ENCODE measurements around the gene POLR1D. TPM values are rescaled to one million over a fixed set of nuclear protein-coding genes. Genes with fewer than 3 reads are reported as not detected.
"Not testable (repeated sequence)": the region's sequence is repeated elsewhere in the genome, so short reads cannot be mapped to it uniquely, and the experiment has no call there.

POLR1D gene
- total RNA-seq, 4 donors from 2014 or later, result 115 to 137 (median 133) TPM

- Histone ChIP-seq H3K27me3 (no peaks in the 10 kb centered on the region), H3K4me3 (no peak overlapping the region), H3K9me3 (no peaks in the 10 kb centered on the region), H3K36me3 (peaks cover 0 to 10% of the 10 kb centered on the region in 2 donors), H3K27ac (no peak overlapping the region), H3K4me1 (peaks cover 0 to 50% (median 15%) of the 10 kb centered on the region in 3 donors)
- no peak for TF ChIP-seq POLR2AphosphoS5 (IDR thresholded peaks at IDR 0.05)
- ATAC-seq, result no peak
- WGBS, 2 donors (ENCODE audit: low coverage in 1 of 2), result 84% methylated on average over 5 to 7 of the region's 7 CpGs
Observed at GRCh38 chr13:27622881-27623280, 1.2 kb downstream of the POLR1D start.

DNA sequence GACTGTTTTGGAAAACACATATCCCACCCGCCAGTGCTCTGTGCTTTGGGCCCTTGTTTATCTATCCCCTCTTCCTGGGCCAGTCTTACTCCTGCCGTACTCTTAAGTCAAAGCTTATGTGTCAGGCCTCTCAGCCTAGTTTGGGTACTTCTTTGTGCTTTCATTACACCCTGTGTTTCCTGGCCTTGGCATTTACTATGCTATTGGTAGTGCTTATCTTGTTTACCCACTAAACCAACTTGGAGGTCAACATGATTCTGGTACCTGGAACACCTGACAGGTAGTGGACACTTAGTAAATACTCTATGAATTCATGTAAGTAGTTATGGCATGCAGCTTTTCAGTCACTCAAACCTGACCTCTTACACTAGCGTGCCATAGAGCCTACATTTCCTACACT is 2.4 kb downstream of the POLR1D start:
- no peaks in the 10 kb centered on the region for H3K27me3 ChIP-seq
- no peak for TF ChIP-seq POLR2AphosphoS5 (IDR thresholded peaks at IDR 0.05)
- TF ChIP-seq EP300 (IDR thresholded peaks at IDR 0.05), result no peak
- H3K9me3 ChIP-seq, result no peaks in the 10 kb centered on the region
- ATAC-seq, result no peak
- peaks cover 0 to 10% of the 10 kb centered on the region in 2 donors for H3K36me3 ChIP-seq
- WGBS, 2 donors (ENCODE audit: low coverage in 1 of 2), result 97 to 100% methylated on average over 3 of the region's 3 CpGs
- no peak overlapping the region for H3K27ac ChIP-seq
- peaks cover 0 to 38% (median 3%) of the 10 kb centered on the region in 3 donors for H3K4me1 ChIP-seq
- H3K4me3 ChIP-seq, result no peak overlapping the region

DNA sequence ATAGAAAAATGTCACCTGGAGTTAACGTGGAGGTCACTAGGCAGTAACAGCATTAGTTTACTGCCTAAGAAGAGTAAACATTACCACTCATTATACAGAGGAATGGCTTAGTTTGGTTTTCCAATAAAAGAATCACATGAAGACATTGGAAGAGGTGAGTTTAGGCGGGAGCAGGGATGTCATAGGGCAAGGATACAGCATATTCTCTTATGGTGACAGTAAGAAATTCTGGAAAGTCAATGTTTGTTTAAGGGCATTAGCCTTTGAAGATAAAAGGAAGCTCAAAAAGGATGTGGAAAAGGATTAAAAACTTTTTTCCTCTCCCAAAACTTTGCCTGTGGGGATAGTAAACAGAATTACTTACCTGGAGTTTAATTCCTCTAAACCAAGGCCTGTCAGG is 4.1 kb downstream of the POLR1D start:
- Histone ChIP-seq H3K4me3 (no peak overlapping the region), H3K9me3 (no peaks in the 10 kb centered on the region), H3K27me3 (no peaks in the 10 kb centered on the region), H3K27ac (no peak overlapping the region), H3K4me1 (peaks cover 0 to 40% (median 0%) of the 10 kb centered on the region in 3 donors), H3K36me3 (peaks cover 0 to 10% of the 10 kb centered on the region in 2 donors)
- no peak for TF ChIP-seq POLR2A (IDR thresholded peaks at IDR 0.05)
- TF ChIP-seq, protein P1, sequence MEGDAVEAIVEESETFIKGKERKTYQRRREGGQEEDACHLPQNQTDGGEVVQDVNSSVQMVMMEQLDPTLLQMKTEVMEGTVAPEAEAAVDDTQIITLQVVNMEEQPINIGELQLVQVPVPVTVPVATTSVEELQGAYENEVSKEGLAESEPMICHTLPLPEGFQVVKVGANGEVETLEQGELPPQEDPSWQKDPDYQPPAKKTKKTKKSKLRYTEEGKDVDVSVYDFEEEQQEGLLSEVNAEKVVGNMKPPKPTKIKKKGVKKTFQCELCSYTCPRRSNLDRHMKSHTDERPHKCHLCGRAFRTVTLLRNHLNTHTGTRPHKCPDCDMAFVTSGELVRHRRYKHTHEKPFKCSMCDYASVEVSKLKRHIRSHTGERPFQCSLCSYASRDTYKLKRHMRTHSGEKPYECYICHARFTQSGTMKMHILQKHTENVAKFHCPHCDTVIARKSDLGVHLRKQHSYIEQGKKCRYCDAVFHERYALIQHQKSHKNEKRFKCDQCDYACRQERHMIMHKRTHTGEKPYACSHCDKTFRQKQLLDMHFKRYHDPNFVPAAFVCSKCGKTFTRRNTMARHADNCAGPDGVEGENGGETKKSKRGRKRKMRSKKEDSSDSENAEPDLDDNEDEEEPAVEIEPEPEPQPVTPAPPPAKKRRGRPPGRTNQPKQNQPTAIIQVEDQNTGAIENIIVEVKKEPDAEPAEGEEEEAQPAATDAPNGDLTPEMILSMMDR (IDR thresholded peaks at IDR 0.05), result no peak
- no peak for TF ChIP-seq POLR2AphosphoS5 (IDR thresholded peaks at IDR 0.05)
- TF ChIP-seq EP300 (IDR thresholded peaks at IDR 0.05), result no peak
- WGBS, 2 donors (ENCODE audit: low coverage in 1 of 2), result 75 to 81% methylated on average over 2 of the region's 2 CpGs
- no peak for ATAC-seq

DNA sequence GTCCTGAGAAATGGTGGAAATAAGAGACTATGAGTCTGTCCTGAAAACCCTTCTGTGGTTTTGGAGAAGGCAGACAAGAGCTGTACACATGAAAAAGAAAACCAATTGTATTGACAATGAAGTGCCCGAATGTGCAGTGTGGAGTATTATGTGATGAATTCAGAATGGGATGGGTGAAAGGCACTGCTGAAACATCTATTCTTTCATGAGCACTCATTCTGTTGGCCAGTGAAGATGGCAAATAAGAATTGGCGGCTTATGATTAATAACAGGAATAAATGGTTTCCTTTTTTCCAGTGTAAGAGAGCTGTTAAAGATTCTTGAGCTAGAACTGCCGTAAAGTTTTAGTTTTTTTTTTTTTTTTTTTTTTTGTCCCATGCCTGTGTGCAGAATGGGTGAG is 5.7 kb downstream of the POLR1D start:
- H3K36me3 ChIP-seq, result peaks cover 0 to 15% of the 10 kb centered on the region in 2 donors
- H3K4me1 ChIP-seq, result peaks cover 0 to 35% (median 0%) of the 10 kb centered on the region in 3 donors
- H3K27me3 ChIP-seq, result no peaks in the 10 kb centered on the region
- WGBS, 2 donors (ENCODE audit: low coverage in 1 of 2), result 77 to 80% methylated on average over 3 of the region's 3 CpGs
- H3K4me3 ChIP-seq, result no peak overlapping the region
- no peak for ATAC-seq
- H3K9me3 ChIP-seq, result no peaks in the 10 kb centered on the region
- TF ChIP-seq EP300 (IDR thresholded peaks at IDR 0.05), result no peak
- no peak for TF ChIP-seq POLR2A (IDR thresholded peaks at IDR 0.05)
- no peak for TF ChIP-seq POLR2AphosphoS5 (IDR thresholded peaks at IDR 0.05)
- TF ChIP-seq, protein P1 (IDR thresholded peaks at IDR 0.05), result no peak
- H3K27ac ChIP-seq, result no peak overlapping the region

DNA sequence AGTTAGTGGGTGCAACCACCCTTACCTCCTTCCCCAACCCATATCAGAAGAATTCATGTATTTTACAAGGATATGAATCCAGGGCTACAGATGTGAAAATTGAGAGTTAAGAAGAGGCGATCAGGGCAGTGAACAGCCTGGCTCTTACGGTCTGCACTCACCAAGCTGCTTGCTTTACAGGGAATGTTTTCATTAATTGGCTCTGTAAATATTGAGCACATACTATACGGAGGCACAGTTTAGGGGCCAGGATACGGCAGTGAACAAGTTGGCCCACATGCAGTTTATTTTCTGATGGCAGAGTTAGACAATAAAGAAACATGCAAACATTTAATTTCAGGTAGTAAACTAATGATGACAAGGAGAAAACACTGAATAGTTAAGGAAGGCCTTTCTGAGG is 6.4 kb downstream of the POLR1D start:
- no peak overlapping the region for H3K4me3 ChIP-seq
- peaks cover 0 to 30% (median 0%) of the 10 kb centered on the region in 3 donors for H3K4me1 ChIP-seq
- H3K9me3 ChIP-seq, result no peaks in the 10 kb centered on the region
- no peak for ATAC-seq
- no peaks in the 10 kb centered on the region for H3K27me3 ChIP-seq
- H3K27ac ChIP-seq, result no peak overlapping the region
- TF ChIP-seq, protein P1 (IDR thresholded peaks at IDR 0.05), result no peak
- no peak for TF ChIP-seq EP300 (IDR thresholded peaks at IDR 0.05)
- TF ChIP-seq POLR2AphosphoS5 (IDR thresholded peaks at IDR 0.05), result no peak
- TF ChIP-seq POLR2A (IDR thresholded peaks at IDR 0.05), result no peak
- 81 to 93% methylated on average over 3 to 4 of the region's 4 CpGs for WGBS, 2 donors (ENCODE audit: low coverage in 1 of 2)
- H3K36me3 ChIP-seq, result peaks cover 0 to 15% of the 10 kb centered on the region in 2 donors

DNA sequence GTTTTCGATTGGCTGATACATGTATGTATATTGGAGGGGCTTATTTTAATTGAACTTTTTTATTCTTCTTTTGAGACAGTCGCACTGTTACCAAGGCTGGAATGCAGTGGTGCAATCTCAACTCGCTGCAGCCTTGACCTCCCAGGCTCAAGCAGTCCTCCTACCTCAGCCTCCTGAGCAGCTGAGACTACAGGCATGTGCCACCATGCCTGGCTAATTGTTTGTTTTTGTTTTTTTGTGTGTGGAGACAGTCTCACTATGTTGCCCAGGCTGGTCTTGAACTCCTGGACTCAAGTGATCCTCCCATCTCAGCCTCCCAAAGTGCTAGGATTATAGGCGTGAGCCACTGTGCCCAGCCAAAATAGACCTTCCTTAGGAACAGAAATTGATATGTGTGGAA is 7.1 kb downstream of the POLR1D start:
- not testable (repeated sequence) for H3K27me3 ChIP-seq, ATAC-seq, H3K4me3 ChIP-seq, H3K27ac ChIP-seq, H3K36me3 ChIP-seq, H3K9me3 ChIP-seq
- H3K4me1 ChIP-seq, result peaks cover 0 to 30% (median 0%) of the 10 kb centered on the region in 3 donors
- 92 to 95% methylated on average over 3 to 4 of the region's 4 CpGs for WGBS, 2 donors (ENCODE audit: low coverage in 1 of 2)
